Limb (tissue), 2 donors: ENCODE measurements around the gene DMRT1.
"Not testable (repeated sequence)": the region's sequence is repeated elsewhere in the genome, so short reads cannot be mapped to it uniquely, and the experiment has no call there.

ENCODE experiments used
- DNase-seq, 2 donors: peaks; one replicate each; pipeline ENCODE4 v3.0.0-alpha.2; 2016; ENCODE audit errors: extremely low spot score in 2 of 2

The DMRT1 gene

DNA sequence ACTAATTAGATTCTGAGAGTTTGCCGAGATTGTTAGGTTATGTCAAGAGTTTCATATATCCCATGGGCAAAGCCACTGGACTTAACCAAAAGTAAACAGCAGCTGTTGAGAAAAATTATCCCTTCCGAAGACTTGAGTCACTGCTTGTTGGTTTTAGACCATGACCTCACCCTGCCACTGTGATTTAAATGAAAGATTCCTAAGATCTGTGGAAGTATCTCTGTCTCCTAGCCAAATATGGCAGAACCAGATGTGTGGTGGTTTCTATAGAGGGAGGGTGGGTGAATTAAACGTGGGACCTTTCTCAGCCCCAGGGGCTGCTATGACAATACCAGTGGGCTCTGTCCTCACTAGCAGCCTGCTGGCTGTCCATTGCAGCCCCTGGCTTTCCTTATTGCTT is 154.3 kb downstream of the DMRT1 start:
- DNase-seq: no peak

DNA sequence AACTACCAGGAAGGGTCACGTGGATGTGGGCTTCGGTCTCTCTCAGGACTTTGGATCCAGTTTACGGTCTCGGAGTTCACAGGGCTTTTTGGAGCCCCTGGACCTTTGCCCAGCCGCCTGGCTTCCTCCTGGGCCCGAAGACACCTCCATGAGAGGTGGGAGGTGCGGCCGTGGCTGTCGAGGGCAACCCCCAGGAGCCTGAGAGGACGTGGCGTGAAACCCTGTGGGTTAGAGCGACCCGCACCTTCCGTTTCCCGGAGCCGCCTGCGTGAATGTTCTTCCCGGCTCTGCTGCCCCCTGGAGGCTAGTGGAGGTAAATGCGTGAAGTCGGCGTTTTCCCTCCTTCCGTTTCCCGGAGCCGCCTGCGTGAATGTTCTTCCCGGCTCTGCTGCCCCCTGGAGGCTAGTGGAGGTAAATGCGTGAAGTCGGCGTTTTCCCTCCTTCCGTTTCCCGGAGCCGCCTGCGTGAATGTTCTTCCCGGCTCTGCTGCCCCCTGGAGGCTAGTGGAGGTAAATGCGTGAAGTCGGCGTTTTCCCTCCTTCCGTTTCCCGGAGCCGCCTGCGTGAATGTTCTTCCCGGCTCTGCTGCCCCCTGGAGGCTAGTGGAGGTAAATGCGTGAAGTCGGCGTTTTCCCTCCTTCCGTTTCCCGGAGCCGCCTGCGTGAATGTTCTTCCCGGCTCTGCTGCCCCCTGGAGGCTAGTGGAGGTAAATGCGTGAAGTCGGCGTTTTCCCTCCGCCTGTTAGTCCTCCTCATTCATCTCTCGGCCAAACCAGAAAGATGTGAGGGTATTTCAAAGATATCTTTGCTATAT is 157.0 kb downstream of the DMRT1 start:
- not testable (repeated sequence) for DNase-seq

DNA sequence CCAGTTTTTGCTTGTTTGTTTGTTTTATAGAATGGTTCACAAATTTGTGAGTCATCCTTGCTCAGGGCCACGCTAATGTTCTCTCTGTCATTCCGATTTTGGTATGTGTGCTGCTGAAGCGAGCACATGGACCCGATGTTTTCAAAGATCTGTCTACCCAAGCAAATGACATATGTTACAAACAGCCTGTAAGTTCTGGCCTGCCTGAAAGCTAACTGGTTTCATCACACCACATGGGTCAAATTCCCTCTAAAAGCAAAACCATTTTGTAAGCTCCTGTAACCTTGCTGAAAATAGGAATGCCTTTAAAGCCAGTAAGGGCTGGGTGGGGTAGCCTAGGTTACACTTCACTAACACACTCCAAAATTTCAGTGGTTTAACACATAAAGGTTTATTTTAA is 160.3 kb downstream of the DMRT1 start:
- no peak for DNase-seq

DNA sequence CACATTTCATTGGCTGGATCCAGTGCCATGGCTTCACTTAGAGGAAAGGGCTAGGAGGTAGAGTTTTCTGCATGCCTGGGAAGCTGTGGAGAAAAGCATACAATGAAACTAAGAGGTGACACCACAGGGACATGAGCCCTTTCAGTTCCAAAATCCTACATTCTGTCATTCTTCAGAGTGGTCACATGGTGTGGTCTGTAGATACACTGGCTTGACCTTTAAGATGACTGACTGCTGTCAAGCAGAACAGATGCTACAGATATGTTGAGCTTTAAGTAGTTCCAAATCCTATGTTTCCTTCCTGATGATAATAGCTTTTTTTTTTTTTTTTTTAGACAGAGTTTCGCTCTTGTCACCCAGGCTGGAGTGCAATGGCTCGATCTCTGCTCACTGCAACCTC is 161.2 kb downstream of the DMRT1 start:
- no peak for DNase-seq

DNA sequence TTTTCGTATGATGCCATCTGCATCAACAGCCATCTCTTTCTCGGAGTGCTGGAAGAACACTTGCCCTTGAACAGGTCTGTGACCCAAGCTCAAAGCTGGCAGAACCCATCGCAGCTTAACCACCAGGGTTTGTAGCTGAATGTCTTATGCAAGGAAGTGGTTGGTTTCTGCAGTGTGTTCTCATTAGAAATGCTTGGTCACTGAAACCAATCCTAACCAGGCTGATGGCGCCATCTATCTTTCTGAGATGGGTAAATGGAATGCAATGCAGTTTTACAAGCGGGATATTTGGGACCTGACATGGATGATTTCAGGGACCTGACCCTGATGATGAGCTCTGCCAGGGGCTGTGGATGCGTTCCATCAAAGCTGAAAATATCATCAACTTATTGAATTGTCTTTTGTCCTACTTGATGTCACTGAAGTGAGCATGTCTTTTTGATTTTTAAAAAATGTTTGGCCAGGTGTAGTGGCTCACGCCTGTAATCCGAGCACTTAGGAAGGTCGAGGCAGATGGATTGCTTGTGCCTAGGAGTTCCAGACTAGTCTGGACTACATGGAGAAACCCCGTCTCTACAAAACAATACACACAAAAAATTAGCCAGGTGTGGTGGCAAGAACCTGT is 163.7 kb downstream of the DMRT1 start:
- DNase-seq: peak in 1 of 2 donors; percentile 69

DNA sequence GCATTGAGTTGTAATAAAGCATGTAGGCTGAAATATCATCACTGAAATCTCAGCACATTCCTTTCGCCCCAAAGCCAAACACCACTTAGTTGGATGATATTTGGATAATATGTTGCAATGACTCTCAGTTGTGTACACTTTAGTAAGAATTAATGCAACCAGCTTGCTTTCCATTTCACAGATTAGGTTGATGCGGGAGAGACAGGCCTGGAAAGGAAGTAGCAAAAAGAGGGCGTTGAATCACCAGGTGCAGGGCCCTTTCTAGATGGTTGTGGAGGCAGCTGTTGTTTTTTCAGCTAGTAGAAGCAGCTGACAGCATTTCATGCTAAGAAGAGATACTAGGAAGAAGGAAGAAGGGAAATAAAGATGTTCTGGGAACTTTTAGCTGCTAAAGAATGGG is 165.8 kb downstream of the DMRT1 start:
- no peak for DNase-seq

DNA sequence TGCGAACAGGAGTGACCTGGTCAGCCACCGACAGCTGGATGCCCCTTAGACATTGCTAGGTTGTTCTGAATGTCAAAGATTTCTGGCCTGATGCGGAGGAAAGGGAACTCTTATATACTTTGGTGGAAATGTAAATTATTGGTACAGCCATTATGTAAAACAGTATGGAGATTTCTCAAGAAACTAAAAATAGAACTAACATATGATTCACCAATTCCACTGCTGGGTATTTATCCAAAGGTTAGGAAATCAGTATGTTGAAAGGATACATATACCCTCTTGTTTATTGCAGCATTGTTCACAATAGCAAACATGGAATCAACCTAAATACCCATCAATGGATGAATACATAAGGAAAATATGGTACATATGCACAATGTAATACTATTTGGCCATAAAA is 166.7 kb downstream of the DMRT1 start:
- DNase-seq: no peak

DNA sequence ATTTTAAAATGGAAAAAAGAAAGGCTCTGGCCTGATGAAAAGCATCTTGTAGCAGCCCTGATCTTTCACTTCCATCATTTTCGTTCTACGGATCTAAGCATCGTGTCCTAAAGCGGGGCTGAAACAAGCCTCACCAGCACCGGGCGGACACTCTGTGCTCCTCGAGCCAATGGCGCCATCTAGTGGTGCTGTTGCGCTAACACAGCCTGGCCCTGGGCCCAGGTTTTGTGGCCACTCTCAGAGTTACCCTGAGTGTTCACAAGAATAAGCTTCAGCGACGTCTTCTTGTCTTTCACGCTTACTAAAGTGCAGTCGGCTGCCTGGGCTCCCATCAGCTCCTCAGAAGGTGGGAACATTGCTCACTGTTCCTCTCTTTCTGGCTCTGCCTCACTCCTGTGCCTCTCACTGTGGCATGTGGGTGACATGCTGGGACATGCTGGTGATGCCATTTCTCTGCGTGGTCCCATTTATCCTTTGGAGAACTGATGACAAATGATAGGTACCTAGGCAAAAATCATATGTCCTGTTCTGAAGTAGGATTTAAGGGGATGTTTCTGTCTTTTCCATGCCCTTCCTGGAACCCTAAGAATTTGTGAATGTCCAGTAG is 167.7 kb downstream of the DMRT1 start:
- peak; percentile 83 to 92 for DNase-seq

DNA sequence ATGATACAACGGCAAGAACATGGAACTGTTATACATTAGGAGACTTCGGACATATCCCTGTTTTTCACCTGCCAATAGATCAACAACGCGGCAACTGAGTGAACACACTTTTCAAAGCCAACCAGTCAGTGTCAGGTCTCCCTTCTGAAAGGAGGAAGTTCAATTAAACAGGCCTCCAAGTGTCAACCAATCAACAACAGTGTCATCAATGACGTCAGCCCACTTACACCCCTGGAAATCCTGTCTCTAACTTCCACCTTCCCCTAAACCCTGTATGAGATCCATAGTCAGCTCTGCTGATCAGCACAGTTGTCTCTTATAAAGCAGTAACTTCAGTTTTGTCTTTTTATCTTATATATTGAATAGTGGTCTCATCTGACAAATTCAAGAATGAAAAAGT is 171.5 kb downstream of the DMRT1 start:
- DNase-seq: no peak

DNA sequence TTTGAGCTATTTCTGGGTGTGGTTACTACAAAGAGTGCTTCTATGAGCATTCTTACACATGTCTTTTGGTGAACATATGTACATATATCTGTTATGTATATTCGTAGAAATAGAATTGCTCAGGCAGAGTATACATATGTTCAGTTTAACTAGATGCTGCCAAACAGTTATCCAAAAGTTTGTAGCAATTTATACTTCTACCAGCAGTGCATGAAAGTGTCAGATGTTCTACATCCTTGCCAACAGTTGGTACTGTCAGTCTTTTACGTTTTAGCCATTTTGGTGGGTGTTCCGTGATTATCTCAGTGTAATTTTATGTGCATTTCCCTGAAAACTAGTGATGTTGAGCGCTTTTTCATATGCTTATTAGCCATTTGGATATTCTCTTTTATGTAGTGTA is 172.7 kb downstream of the DMRT1 start:
- peak in 1 of 2 donors; percentile 54 for DNase-seq

DNA sequence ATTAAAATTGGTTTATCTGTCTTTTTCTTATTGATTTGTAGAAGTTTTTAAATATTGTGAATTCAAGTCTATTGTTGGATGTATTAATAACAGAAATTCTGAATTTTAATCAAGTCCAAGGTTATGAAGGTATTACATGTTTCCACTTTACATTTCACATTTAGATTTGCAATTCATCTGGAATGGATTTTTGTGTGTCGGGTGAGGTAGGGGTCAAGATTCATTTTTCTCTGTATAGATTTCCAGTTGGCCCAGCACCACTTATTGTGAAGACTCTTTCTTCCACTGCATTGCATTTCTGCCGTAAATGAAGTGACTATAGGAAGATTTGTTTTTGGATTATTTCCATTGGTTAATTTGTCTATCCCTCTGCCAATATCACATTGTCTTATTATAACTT is 173.1 kb downstream of the DMRT1 start:
- no peak for DNase-seq

DNA sequence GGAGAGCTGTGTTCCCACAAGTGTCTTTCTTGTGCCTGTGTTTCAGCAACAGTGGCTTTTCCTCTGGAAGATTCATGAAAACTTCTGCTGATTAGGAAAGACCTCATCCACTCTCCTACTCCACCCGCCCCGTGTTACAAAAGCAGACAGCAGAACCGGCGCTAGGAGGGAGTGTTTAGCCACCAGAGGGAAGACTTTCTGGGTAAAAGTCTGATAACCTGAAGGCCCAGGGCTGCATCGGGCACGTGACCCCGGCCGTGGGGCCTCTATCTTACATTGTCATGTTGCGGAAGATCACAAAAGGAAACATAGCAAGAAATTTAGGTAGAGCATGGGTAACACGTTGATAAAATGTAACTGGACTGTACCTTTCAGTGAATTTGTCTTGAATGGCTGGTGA is 176.6 kb downstream of the DMRT1 start:
- no peak for DNase-seq
